ENCODE data around the gene CIB4.

CIB4 gene

DNA sequence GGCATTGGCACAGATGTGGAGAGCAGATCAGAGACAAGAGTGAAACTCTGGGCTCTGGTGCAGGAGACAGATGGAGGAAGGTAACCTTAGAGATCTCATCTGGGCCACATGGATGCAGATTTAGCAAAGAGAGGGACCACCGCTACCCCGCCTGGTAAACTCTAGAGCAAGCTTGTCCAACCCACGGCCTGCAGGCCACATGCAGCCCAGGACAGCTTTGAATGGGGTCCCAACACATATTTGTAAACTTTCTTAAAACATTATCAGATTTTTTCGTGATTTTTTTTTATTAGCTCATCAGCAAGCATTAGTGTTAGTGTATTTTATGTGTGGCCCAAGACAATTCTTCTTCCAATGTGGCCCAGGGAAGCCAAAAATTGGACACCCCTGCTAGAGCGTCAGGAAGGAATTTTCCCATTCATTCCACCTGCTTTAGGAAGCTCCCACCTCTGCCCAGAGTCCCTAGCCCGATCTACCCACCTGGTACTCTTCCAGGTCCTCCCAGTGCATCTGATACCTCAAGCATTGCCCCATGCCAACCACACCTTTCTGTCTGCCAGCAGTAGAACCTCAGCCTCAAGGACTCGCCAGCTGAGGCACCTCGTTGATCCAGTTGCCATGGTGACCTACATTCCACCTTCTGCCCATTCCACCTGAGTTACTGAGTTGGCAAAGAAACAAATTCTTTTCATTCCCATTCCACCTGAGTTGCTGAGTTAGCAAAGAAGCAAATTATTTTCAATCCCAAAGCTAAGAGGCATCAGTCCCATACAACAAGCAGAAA is at the start of gene CIB4:
Gene CIB4, minus strand, starts transcription at position 586 of the 784 bp plus-strand sequence. Its CDS starts 52 bp downstream, at position 534.
- DNase-seq, result no peak

DNA sequence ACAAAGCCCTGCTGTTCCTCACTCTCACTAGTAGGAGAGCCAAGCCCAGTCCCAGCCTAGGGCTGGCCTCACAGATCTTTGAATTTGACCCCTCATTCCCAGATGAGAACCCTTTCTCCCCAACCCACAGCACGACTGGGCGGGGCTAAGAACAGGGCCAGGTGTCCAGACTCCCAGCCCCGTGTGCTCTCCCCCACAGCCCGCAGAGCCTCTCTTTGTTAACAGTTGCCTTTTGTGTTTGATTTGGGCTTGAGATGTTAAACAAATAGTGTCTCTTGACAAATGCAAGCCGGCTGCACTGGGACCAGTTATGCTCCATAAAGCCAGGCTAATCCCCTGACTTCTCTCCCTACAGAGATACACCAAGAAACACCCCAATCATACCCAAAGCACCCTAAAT is 46.6 kb upstream of the CIB4 start:
- no peak for DNase-seq

DNA sequence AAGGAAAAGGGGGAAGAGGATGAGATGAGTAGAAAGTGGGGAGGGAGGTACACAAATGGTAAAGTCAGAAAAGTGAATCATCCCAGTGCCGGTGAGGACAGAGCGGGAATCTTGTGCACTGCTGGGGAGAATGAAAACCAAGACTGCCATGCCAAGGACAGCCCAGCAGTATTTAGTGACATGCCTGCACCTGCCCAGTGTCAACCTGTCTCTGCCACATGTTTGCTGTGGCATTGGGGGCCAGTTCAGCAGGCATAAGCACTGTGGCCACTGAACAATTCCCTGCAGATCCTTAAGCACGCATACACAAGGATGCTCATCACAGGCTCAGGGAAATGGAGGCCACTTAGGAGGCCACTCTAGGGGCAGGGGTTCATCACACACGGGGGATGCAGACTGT is 46.2 kb upstream of the CIB4 start:
- DNase-seq, result no peak

GRCh38 chr2:26685989-26686839 is 45.0 kb upstream of the CIB4 start:
- no peak for DNase-seq

DNA sequence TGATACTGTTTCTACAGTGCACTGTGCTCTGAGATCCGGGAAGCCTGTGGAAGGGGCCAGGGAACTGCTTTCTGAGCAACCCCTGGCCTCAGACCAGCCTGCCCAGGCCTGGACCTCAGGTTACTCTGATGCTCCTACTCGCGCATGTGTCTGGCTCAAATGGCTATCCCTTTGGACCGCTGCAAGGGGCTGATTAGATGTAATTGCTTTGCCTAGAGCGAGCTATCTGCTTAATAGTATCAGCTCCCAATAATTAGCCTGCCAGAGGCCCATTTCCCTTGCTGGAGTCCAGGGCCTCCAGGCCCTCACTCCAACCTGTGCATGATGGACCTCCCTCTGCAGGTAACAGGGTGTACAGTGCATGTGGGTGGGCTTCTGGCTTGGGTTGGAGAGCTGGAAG is 44.2 kb upstream of the CIB4 start:
- DNase-seq, result no peak

DNA sequence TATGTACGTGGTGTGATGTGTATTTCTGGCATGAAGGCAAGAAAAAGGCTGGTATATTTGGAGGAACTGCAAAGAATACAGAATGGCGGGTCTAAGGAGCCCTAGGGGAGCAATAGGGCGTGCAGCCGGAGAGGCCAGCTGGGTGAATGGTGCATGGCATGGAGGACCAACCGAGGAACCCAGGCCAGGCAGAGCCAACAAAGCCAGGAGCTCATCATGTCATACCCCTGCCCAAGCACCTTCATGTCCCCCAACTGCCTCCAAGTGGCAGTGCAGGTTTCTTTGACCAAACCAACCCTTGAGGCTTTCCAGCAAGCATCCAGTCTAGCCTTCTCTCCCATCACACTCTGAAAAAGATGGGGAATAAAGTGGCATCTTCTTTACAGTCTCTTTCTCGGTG is 42.4 kb upstream of the CIB4 start:
- DNase-seq, result no peak

DNA sequence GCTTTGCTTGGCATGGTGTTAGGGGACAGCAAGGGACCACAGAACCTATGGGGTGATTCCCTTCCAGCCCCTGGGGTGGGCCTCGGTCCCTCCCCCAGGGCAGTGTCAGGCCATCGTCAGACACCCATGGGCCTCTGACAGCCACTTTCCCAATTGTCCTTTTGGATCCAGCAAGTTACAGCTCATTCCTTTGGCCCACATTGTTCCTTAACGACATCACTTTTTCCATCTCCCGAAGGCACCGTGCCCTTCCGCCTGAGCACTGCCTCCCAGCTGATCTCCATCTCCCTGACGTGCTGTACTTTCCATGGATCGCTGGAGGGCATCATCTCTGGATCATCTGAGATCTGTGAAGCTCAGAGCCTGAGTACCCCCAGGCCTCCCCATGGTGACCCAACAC is 41.0 kb upstream of the CIB4 start:
- no peak for DNase-seq

DNA sequence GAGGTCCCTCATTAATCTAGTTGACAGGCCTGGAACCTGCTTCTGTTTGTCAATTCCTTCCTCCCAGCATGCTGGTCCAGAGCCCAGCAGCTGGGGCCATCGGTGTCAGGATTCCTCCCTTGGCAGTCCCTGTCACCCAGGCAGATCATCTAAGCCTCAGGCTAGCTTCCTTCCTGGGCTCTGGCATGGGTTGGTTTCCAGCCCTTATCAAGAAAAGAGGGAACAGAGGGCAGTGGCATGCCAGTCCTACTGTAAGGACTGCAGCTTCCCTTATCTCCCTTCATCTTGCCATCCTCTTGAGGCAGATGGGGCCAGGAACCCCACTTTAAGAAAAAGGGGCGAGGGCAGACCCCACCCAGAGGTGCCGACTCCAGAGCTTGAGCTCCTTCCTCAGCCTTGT is 40.5 kb upstream of the CIB4 start:
- no peak for DNase-seq

DNA sequence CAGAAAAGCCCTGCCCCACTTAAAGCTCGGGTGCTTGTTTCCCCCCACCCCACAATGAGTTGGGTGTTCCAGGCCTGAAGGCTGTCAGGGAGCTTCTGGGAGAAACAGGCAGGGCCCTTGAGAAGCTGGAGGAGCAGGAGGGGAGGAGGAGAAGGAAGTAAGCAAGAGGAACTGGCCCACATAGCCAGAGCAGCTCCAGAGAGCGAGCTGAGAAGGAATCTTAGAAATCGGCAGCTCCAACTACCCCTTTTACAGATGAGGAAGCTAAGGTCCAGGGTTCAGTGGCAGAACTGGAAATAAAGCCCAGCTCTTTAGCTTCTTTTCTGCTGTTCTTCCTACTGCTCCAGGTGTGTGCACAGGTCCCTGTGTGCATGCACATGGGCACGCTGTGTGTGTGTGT is 38.7 kb upstream of the CIB4 start:
- no peak for DNase-seq

GRCh38 chr2:26678035-26678434 is 36.9 kb upstream of the CIB4 start:
- DNase-seq, result no peak

DNA sequence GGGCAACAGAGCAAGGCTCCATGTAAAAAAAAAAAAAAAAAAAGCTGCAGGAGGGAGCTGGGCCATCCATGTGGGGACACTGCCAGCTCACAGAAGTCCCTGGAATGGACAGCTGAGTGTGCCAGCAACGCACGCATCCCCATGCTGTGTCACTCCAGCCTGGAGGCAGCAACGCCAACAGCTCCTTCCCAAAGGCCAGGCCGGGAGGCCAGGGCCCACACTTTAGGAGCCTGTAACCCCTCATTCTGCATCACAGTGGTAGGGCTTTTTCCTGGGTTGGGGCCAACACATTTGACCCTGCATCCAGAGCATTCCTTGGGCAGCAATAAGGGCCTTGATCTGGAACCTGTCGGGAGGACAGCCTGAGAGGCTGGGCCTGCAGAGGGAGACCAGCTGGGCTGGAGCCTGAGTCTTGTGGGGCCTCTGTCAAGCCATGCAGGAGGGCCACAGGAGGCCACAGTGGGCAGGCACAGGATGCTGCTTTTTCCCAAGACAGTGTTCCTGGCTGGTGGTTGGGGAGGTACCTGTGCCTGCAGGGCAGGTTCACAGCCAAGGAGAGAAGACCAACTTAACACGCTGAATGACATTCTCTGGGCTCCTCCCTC is 34.6 kb upstream of the CIB4 start:
- DNase-seq, result no peak

- DNase-seq, result no peak
These were observed 33.6 kb upstream of the CIB4 start for GRCh38 chr2:26674771-26675170.

- no peak for DNase-seq
These were observed 33.0 kb upstream of the CIB4 start for GRCh38 chr2:26674002-26674751.

DNA sequence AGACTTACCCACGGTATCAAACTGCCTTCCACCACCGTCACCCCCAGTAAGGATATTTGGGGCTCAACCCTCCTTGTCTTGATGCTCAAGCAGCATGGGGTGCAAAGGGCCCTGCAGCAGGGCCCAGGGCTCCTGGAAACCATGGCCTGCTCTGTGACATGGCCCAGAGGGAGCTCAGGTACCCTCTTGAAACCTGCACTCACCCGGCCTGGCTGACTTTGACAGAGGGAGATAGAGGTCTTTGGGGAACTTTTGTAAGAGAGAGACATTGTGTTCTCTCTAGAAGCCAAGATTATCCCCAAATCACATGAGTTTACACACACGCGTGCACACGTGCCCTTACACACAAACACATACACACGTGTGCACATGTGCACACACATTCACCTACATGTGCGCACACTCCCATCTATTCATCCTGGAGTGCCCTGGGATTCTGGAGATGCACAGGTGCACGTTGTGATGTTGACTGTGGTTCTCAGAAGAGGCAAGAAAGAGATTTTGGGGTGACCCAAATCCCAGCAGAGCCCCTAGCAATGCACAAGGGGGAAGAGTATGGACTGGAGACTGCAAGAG is 31.7 kb upstream of the CIB4 start:
- DNase-seq, result no peak

DNA sequence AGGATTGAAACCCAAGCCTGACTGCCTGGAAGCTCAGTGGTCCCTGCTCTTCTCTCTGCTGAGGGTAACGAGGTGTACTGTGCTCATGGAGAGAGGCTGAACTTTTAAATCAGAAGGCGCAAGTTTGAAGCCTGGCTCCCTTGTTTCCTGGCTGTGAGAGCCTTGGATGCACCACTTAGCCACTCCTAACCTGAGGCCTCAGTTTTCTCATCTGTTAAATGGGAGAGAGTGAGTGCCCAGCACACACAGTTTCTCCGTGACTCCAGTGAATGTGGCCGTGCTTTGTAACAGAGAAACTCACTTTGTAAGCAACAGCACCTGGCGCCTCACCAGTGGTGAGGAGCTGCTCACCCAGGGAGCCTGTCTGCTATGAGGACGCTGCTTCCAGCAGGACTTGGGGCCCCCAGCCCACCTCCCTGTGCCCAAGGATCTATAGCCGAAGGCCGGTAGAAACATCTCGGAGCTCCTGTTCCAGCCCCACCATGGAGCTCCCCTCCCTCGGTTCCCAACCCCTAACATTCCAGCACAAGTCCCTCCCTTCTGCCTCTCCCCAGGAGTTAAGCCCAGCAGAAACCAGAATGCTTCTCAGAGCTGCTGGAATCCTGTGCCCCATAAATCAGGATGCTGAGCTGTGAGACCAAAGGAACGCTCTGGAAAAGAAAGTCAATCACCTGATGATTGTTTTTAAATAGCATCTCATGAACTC is 31.1 kb upstream of the CIB4 start:
- DNase-seq, result no peak

DNA sequence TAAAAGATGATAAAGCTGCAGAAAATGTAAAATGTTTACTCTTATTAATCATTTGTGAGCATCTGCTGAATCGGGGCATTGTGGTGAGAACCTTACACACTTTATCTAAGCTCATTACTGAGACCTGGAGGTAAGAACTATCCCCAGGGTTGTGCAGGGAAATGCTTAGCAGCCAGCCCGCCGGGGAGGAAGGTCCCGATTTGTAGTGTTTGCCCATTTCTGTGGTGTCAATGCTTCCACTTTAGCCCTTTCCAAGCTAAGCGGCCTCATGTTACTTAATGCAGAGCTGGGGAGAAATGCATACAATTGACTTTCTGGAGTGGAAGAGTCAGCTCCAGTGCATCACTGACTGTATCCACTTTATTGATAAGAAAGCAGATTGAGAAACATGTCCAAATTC is 30.5 kb upstream of the CIB4 start:
- DNase-seq, result no peak

DNA sequence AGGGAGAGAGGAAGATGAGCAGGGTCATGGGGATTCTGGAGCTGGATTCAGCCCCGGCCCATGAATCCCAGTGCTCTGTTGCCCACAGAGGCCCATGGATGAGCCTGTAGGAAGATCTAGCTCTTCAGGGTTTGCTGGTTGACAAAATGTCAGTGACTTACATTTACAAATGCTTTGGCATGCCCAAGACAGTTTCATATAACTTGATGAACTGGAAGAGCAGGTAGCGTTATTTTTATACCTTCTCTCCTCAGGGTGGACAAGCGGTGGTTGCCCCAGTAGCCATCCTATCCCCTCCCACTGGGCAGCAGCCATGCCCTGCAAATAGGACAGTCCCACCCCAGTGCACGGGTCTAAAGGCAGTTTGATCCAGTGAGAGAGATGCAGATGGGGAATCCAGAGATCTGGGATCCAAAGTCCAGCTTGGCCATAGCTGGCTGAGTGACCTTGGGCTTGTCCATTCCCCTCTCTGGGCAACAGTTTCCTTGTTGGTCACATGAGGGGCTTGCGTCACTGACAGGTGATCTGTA is 29.8 kb upstream of the CIB4 start:
- no peak for DNase-seq

DNA sequence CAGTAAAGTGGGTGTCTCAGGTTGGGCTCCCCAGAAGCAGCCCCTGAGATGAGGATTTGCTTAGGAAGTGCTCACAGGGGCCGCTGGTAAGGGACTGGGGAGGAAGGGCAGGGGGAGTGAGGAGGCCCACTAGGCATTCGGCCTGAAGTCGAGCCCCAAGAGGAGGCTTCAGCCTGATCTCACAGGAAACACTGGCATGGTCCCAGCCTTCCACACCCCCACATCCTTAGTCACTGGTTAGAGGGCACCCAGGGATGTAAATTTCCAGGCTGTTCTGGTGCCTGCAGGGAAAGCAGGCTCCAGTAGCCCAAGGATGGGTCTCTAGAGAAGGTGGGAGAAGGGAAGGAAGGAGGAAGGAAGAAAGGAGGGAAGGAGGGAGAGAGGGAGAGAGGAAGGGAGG is 29.0 kb upstream of the CIB4 start:
- no peak for DNase-seq

- DNase-seq, result no peak
These were observed 27.9 kb upstream of the CIB4 start for GRCh38 chr2:26668856-26669750.

- DNase-seq, result no peak
These were observed 26.9 kb upstream of the CIB4 start for GRCh38 chr2:26668041-26668440.

- no peak for DNase-seq
These were observed 25.5 kb upstream of the CIB4 start for GRCh38 chr2:26666671-26667070.

Measured in stimulated activated CD4-positive, alpha-beta T cell treated with anti-CD3 and anti-CD28 coated beads, Interleukin-1b, Interleukin-23, amount 100 ng/mL, for 48 hours (primary cell).